Central memory CD8-positive, alpha-beta T cell (primary cell): ENCODE results near the gene ME1.
A peak's percentile ranks its signal among the peaks of the same experiment; 100 is the strongest.
"Not testable (repeated sequence)": the region's sequence is repeated elsewhere in the genome, so short reads cannot be mapped to it uniquely, and the experiment has no call there.

Experiments
- ATAC-seq: fragments of 150-1000 bp; cut with Tn5 transposase; replicated peaks from 2 replicates; pipeline ENCODE4 v1.10.0; 2022; ENCODE audit warnings: mild to moderate bottlenecking, moderate FRiP score, moderate number of reproducible peaks; ENCODE audit not compliant: poor library complexity, severe bottlenecking; ENCODE audit errors: extremely low read depth
- DNase-seq, 2 donors: peaks; one replicate each; pipeline ENCODE4 v3.0.0; 2021; ENCODE audit warnings: low spot score in 2 of 2
- H3K27ac Mint-ChIP-seq: one replicate; pipeline ENCODE4 v1.8.0; 2022; ENCODE audit warnings: low read depth, mild to moderate bottlenecking, moderate library complexity, mixed read lengths
- H3K27me3 Mint-ChIP-seq: one replicate; pipeline ENCODE4 v1.8.0; 2022; ENCODE audit warnings: mixed read lengths
- H3K36me3 Mint-ChIP-seq: one replicate; pipeline ENCODE4 v1.8.0; 2022; ENCODE audit warnings: mild to moderate bottlenecking, moderate library complexity, mixed read lengths; ENCODE audit not compliant: insufficient read depth
- H3K4me1 Mint-ChIP-seq: one replicate; pipeline ENCODE4 v1.8.0; 2022; ENCODE audit warnings: mixed read lengths
- H3K4me3 Mint-ChIP-seq: one replicate; pipeline ENCODE4 v1.8.0; 2022; ENCODE audit warnings: mild to moderate bottlenecking, moderate library complexity, mixed read lengths
- H3K9me3 Mint-ChIP-seq: one replicate; pipeline ENCODE4 v1.8.0; 2022; ENCODE audit warnings: mixed read lengths

ME1 gene

DNA sequence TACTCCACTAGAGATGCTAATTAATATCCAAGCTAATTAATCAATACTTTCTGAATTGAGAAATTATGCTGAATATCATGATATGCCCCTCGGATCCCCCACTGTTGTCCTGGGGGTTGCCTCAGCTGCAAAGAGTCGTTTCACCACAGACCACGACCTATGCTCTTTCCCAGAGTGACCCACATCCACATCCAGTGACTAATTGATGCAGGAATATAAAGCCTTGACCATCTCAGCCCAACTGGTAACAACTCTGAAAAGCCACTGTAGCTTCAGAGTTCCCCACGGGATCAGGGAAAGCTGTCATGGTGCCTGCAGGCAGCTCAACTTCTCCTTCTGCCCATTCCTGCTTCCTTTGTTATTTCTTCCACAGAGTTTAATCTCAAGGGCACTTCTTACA is 120.8 kb downstream of the ME1 start:
- Mint-ChIP-seq H3K36me3 (no peaks in the 10 kb centered on the region), H3K4me3 (no peak overlapping the region), H3K27me3 (peaks cover 18% of the 10 kb centered on the region), H3K9me3 (no peaks in the 10 kb centered on the region), H3K4me1 (no peaks in the 10 kb centered on the region), H3K27ac (no peak overlapping the region)
- DNase-seq: no peak
- ATAC-seq: no peak

DNA sequence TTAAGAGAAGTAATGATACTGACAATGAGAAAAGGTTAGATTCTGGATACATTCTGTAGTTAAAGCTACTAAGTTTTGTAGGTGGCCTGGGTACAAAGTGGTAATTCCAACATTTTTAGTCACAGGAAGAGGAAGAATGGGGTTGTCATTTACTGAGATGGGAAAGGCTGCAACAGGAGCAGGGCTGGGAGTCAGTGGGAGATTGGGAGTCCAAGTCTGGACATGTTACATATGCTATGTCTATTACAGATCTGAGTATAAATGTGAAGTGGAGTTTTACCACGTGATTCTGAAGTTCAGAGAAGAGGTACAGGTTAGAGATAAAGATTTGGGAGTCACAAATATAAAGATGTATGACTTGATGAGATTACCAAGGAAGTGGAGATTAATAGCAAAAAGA is 121.5 kb downstream of the ME1 start:
- no peak overlapping the region for H3K4me3 Mint-ChIP-seq
- no peaks in the 10 kb centered on the region for H3K36me3 Mint-ChIP-seq
- no peaks in the 10 kb centered on the region for H3K4me1 Mint-ChIP-seq
- DNase-seq (no peak), ATAC-seq (no peak)
- peak overlapping the region; percentile 11 for H3K27ac Mint-ChIP-seq
- H3K9me3 Mint-ChIP-seq: no peaks in the 10 kb centered on the region
- H3K27me3 Mint-ChIP-seq: peaks cover 18% of the 10 kb centered on the region

DNA sequence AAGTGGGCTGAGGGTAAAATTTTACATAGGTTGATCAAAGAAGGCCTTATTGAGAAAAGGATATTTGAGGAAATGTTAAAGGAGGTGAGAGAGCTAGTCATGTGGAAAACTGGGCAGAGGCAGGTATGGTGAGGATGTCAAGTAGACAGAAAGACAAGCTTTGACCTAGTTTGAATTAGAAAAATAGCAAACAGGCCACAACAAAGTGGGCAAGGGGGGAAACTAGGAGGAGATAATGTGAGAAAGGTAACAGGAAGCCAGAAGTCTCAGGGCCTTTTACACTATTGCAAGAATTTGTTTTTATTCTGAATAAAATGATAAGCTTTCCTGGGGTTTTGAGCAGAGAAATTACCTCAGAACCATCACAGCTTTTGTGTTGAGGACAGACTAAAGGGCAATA is 122.0 kb downstream of the ME1 start:
- Mint-ChIP-seq H3K27me3 (peaks cover 18% of the 10 kb centered on the region), H3K27ac (peak overlapping the region; percentile 11), H3K9me3 (no peaks in the 10 kb centered on the region), H3K4me3 (no peak overlapping the region), H3K4me1 (no peaks in the 10 kb centered on the region), H3K36me3 (no peaks in the 10 kb centered on the region)
- no peak for DNase-seq
- peak; percentile 43 for ATAC-seq

DNA sequence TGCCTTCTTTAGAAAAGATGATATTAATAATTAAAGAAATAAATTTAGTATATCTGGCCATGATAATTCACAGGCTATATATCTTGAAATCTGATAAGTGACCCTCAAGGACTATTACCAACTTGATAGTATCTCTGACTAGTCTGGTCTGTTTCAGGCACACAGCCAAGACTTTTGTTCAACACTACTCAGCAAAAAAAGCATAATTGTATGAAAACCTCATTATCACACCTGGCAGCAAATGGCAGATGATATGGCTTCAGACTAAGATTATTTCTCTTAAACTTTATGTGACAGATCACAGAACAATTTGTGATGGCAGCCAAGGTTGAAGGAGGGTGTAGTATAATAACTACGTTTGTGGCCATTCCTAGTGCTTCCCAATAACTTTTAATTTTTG is 123.0 kb downstream of the ME1 start:
- no peak overlapping the region for H3K4me3 Mint-ChIP-seq
- no peak for DNase-seq
- no peaks in the 10 kb centered on the region for H3K36me3 Mint-ChIP-seq
- H3K9me3 Mint-ChIP-seq: no peaks in the 10 kb centered on the region
- ATAC-seq: no peak
- H3K27me3 Mint-ChIP-seq: peaks cover 18% of the 10 kb centered on the region
- no peaks in the 10 kb centered on the region for H3K4me1 Mint-ChIP-seq
- no peak overlapping the region for H3K27ac Mint-ChIP-seq

DNA sequence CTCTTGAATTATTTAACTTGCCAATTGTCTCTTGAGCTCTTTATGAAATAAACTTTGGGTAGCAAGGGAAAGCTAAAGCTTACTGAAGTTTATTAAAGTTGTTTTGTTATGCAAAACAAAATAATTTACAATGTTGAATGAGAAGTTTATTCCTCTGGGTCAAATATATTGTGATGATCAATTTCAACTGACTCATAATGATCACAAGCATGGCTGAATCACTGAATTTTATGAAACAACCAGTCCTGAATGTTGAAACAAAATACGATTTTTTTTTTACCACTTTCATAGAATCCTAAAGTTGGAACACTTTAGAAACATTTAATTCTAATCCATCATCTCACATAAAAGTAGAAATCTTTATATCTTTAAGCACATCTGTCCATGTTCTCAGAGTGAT is 127.4 kb downstream of the ME1 start:
- H3K4me3 Mint-ChIP-seq: no peak overlapping the region
- DNase-seq: no peak
- peaks cover 16% of the 10 kb centered on the region for H3K27me3 Mint-ChIP-seq
- no peaks in the 10 kb centered on the region for H3K4me1 Mint-ChIP-seq
- H3K9me3 Mint-ChIP-seq: no peaks in the 10 kb centered on the region
- no peak overlapping the region for H3K27ac Mint-ChIP-seq
- no peak for ATAC-seq
- peaks cover 2% of the 10 kb centered on the region for H3K36me3 Mint-ChIP-seq

DNA sequence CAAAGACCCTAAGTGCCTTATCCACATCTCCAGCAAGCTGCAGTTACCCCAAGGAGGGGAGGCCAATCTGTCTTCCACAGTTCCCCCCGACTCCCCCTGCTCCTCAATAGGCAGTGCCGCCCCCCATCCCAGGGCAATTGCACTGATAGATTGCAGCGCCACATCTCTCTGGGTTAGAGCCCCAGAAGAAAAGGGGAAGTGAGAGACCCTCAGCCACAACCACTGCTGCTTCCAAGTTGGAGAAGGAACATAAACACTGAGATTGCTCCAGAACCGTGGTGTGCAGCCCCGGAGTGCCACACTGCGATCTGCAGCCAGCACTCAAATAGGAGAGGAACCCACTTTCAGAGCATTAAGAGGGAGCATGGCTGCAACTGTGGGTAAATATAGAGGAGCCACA is 136.2 kb downstream of the ME1 start:
- DNase-seq: no peak
- peaks cover 39% of the 10 kb centered on the region for H3K27me3 Mint-ChIP-seq
- H3K4me1 Mint-ChIP-seq: no peaks in the 10 kb centered on the region
- H3K4me3 Mint-ChIP-seq: no peak overlapping the region
- peaks cover 15% of the 10 kb centered on the region for H3K9me3 Mint-ChIP-seq
- ATAC-seq: no peak
- H3K27ac Mint-ChIP-seq: no peak overlapping the region
- H3K36me3 Mint-ChIP-seq: no peaks in the 10 kb centered on the region

DNA sequence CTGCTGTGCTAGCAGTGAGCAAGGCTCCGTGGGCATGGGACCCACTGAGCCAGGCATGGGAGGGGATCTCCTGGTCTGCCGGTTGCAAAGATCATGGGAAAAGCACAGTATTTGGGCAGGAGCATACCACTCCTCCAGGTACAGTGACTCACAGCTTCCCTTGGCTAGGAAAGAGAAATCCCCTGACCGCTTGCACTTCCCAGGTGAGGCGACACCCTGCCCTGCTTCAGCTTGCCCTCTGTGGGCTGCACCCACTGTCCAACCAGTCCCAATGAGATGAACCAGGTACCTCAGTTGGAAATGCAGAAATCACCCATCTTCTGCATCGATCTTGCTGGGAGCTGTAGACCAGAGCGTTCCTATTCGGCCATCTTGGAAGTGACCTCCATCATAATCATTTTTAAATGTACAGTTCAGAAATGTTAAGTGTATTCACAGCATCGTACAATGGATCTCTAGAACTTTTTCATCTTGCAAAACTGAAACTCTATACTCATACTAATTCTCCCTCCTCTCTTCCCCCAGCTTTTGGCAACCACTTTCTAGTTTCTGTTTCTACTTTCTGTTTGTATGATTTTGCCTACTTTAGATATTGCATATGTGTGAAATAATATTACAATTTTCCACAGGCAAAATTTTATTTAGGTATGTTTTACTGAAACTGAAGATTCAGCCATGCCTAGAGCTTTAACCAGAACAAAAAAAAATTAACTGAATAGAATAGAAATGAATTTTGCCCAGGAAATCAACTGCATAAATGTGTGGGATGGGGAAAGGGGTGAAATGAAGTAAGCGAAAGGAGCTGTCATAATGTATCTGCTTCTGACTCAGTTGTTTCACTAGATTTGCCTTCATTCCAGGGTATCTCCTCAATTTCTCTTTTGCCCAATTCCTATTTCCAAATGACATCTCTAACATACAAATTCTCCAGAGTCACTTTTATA is 137.7 kb downstream of the ME1 start:
- Mint-ChIP-seq H3K27me3 (peaks cover 40% of the 10 kb centered on the region), H3K4me3 (no peak overlapping the region), H3K27ac (no peak overlapping the region), H3K4me1 (no peaks in the 10 kb centered on the region), H3K36me3 (no peaks in the 10 kb centered on the region), H3K9me3 (peaks cover 15% of the 10 kb centered on the region)
- no peak for DNase-seq
- no peak for ATAC-seq

DNA sequence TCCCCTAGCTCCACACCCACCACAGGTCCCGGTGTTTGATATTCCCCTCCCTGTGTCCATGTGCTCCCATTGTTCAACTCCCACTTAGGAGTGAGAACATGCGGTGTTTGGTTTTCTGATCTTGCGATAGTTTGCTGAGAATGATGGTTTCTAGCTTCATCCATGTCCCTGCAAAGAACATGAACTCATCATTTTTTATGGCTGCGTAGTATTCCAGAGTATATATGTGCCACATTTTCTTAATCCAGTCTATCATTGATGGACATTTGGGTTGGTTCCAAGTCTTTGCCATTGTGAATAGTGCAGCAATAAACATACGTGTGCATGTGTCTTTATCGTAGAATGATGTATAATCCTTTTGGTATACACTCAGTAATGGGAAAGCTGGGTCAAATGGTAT is 143.6 kb downstream of the ME1 start:
- H3K4me3 Mint-ChIP-seq, ATAC-seq, H3K36me3 Mint-ChIP-seq, H3K27ac Mint-ChIP-seq, H3K4me1 Mint-ChIP-seq, DNase-seq: not testable (repeated sequence)
- H3K9me3 Mint-ChIP-seq: peaks cover 11% of the 10 kb centered on the region
- H3K27me3 Mint-ChIP-seq: peaks cover 19% of the 10 kb centered on the region

DNA sequence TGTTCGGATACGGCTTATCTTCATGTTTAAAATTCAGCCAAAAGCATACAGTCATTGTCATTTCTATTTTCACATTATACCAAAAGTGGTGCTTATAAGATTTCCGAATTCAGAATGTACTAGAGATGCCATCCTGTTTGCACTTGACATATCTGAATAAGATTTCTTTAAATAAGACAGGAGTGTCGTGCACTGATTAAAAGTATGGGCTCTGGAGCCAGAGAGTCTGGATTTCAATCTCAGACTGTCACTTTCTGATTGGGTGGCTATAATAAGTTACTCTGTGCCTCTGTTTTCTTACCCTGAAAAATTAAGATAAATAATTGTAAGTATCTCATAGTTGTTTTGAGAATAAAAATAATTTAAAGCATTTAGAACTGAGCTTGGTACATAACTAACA is 144.9 kb downstream of the ME1 start:
- Mint-ChIP-seq H3K9me3 (peaks cover 5% of the 10 kb centered on the region), H3K36me3 (no peaks in the 10 kb centered on the region), H3K27ac (no peak overlapping the region), H3K27me3 (peaks cover 9% of the 10 kb centered on the region), H3K4me3 (no peak overlapping the region), H3K4me1 (no peaks in the 10 kb centered on the region)
- no peak for DNase-seq
- no peak for ATAC-seq

DNA sequence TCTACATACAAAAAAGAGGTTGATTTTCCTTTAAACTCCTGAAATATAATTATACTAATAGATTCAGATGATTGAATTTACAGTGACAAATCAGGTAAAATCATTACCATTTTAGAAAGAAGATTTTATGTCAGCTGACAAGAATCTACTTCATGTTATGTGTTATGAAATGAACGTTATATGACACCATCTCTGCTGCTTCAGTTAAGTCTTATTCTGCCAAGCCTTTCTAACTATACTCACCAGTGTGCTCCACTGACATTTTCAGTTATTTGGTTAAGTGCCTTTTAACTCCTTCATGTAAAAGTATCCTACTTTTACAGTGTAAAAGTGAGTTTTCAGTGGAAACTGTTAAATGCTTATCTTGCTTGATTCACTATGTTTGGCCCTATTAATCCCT is 157.3 kb downstream of the ME1 start:
- Mint-ChIP-seq H3K4me1 (no peaks in the 10 kb centered on the region), H3K9me3 (no peaks in the 10 kb centered on the region), H3K4me3 (no peak overlapping the region), H3K27ac (no peak overlapping the region), H3K36me3 (no peaks in the 10 kb centered on the region), H3K27me3 (no peaks in the 10 kb centered on the region)
- DNase-seq: no peak
- ATAC-seq: no peak

DNA sequence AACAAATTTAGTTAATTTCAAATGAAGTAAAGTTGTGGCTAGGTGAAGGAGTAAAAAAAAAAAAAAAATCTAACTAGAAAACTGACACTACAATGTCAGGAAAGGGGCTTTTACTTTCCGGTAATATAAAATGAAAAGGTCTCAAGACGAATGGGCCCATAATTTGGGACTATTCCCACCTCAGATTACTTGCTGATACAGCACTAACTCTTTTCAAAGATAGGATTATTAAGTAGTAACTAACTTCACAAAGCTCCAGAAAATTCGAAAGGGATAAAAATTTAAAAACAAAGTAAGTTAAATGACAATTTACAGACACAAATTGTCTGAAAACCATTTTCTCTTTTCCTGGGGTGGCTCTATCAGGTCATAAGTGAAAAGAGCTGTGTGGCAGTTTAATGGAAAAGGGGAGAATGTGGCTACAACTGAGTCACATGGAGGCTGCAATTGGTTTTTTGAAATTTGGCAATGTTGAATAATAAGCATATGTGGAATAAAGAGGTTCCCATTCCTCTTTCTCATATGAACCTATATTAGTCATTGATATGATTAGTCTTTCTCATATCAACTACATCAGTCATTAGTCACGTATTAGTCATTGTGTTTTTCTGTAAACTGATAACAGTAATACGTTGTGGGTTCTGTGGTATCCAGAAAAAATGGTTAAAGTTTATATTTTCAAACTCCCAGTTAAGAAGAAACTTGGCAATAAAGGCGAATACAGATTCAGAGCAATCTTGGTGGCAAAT is 159.7 kb downstream of the ME1 start:
- DNase-seq: no peak
- Mint-ChIP-seq H3K36me3 (no peaks in the 10 kb centered on the region), H3K27ac (no peak overlapping the region), H3K9me3 (no peaks in the 10 kb centered on the region), H3K4me1 (no peaks in the 10 kb centered on the region), H3K4me3 (no peak overlapping the region), H3K27me3 (no peaks in the 10 kb centered on the region)
- no peak for ATAC-seq

DNA sequence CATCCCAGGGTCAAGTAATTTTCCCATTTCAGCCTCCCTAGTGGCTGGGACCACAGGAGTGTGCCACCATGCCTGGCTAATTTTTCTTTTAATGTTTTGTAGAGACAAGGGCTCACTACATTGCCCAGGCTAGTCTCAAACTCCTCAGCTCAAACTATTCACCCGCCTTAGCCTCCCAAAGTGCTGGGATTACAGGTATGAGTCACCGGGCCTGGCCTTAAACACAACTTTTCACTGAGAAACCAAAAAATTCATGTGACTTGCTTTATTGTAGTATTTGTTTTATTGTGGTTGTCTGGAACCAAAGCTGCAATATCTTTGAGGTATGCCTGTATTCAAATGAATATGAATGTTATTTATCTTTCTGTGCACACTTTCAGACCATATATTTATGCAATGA is 165.5 kb downstream of the ME1 start:
- Mint-ChIP-seq H3K27me3 (peaks cover 14% of the 10 kb centered on the region), H3K36me3 (no peaks in the 10 kb centered on the region), H3K27ac (no peak overlapping the region), H3K4me1 (no peaks in the 10 kb centered on the region), H3K4me3 (no peak overlapping the region), H3K9me3 (peaks cover 5% of the 10 kb centered on the region)
- no peak for ATAC-seq
- DNase-seq: no peak

DNA sequence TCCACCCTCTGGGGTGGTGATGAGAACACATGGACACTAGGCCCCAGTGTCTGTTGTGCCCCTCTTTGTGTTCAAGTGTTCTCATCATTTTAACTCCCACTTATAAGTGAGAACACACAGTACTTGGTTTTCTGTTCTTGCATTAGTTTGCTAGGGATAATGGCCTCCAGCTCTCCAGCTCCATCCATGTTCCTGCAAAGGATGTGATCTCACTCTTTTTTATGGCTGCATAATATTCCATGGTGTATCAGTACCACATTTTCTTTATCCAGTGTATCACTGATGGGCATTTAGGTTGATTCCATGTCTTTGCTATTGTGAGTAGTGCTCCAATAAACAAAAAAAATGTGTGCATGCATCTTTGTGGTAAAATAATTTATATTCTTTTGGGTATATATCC is 170.3 kb downstream of the ME1 start:
- H3K27me3 Mint-ChIP-seq: peaks cover 14% of the 10 kb centered on the region
- no peak overlapping the region for H3K4me3 Mint-ChIP-seq
- H3K4me1 Mint-ChIP-seq: no peaks in the 10 kb centered on the region
- H3K9me3 Mint-ChIP-seq: peaks cover 5% of the 10 kb centered on the region
- ATAC-seq: no peak
- DNase-seq: no peak
- no peak overlapping the region for H3K27ac Mint-ChIP-seq
- no peaks in the 10 kb centered on the region for H3K36me3 Mint-ChIP-seq
